HCT116 (cell line): ENCODE results near the gene WDR20. TPM values are rescaled to one million over a fixed set of nuclear protein-coding genes. Genes with fewer than 3 reads are reported as not detected.

Experiments used
- ATAC-seq: fragments of 200-7000 bp; cut with Tn5 transposase; 2 replicates; pipeline ENCODE4 v1.9.1; 2020; ENCODE audit warnings: mild to moderate bottlenecking, moderate library complexity
- BruUV-seq: library from RNA; stranded (reverse); fragments of 400-500 nt; replicated peaks from 2 replicates; lab custom pipeline; 2021; lab: Mats Ljungman, UMichigan
- CTCF ChIA-PET: fragments of 300-600 bp; sonication (Branson Sonifier 250); formaldehyde crosslinking; loops from one replicate; lab custom pipeline; 2021; ENCODE audit warnings: antibody characterized with exemption; lab: Charles Lee
- POLR2A ChIA-PET: fragments of 300-600, 350-600 bp; sonication (Branson Sonifier 250); formaldehyde crosslinking; loops from one replicate; lab custom pipeline; 2021; ENCODE audit warnings: antibody characterized with exemption; lab: Charles Lee
- RAD21 ChIA-PET, 2 experiments: fragments of 300-600 bp; sonication (Branson Sonifier 250); formaldehyde crosslinking; loops; one replicate each; lab custom pipeline; 2023; ENCODE audit warnings: low total read pairs in 2 of 2; ENCODE audit not compliant: uncharacterized antibody in 2 of 2, unreplicated experiment in 2 of 2, low non-redundant PET in 1 of 2; lab: Charles Lee
- DNase-seq: peaks from one replicate; pipeline ENCODE4 v3.0.0-alpha.2; 2010; ENCODE audit warnings: low read depth, low spot score
- H2AFZ ChIP-seq: fragments of 200-600 bp; shearing (Covaris generic), sonication (generic); 2 replicates; pipeline ENCODE4 v1.6.1; 2017; ENCODE audit warnings: low read depth, mixed run types, mixed read lengths, antibody characterized with exemption, low read length; ENCODE audit not compliant: poor library complexity, severe bottlenecking
- H3K27ac ChIP-seq: 2 replicates; pipeline ENCODE4 v1.5.1; 2012; ENCODE audit warnings: low read depth, low read length
- H3K27me3 ChIP-seq: fragments of 200-600 bp; sonication (generic); 2 replicates; pipeline ENCODE4 v1.6.1; 2016; ENCODE audit warnings: mixed run types, low read length, mixed read lengths; ENCODE audit not compliant: insufficient read depth
- H3K36me3 ChIP-seq, 2 experiments: fragments of 200-500 bp in 1 of 2; fragments of 200-600 bp in 1 of 2; sonication (Bioruptor generic) in 1 of 2; sonication (generic) in 1 of 2; 2 replicates each; pipeline versions ENCODE4 v1.5.1 to v1.6.1; 2014 to 2016; ENCODE audit warnings: low read length in 2 of 2, inconsistent platforms in 1 of 2, mixed read lengths in 1 of 2, mixed run types in 1 of 2; ENCODE audit not compliant: insufficient read depth in 2 of 2, control insufficient read depth in 1 of 2
- H3K4me1 ChIP-seq, 2 experiments: fragments of 200-600 bp in 1 of 2; sonication (generic) in 1 of 2; 2 replicates each; pipeline versions ENCODE4 v1.5.1 to v1.6.1; 2012 to 2017; ENCODE audit warnings: low read length in 2 of 2, inconsistent platforms in 1 of 2, mild to moderate bottlenecking in 1 of 2, mixed read lengths in 1 of 2, mixed run types in 1 of 2, moderate library complexity in 1 of 2; ENCODE audit not compliant: insufficient read depth in 2 of 2, control insufficient read depth in 1 of 2
- H3K4me2 ChIP-seq: fragments of 200-600 bp; sonication (generic); 2 replicates; pipeline ENCODE4 v1.6.1; 2017; ENCODE audit warnings: mixed run types, low read length, mixed read lengths
- H3K4me3 ChIP-seq, 2 experiments: fragments of 200-600 bp in 1 of 2; sonication (generic) in 1 of 2; replicated peaks in 1 of 2; 2 replicates each; pipeline ENCODE4 v1.5.1; 2011 to 2016; ENCODE audit warnings: low read length in 2 of 2, control low read depth in 1 of 2, low read depth in 1 of 2, mild to moderate bottlenecking in 1 of 2, mixed read lengths in 1 of 2, mixed run types in 1 of 2
- H3K79me2 ChIP-seq: fragments of 200-600 bp; sonication (generic); 2 replicates; pipeline ENCODE4 v1.6.1; 2017; ENCODE audit warnings: mild to moderate bottlenecking, mixed run types, low read length, moderate library complexity, mixed read lengths; ENCODE audit not compliant: insufficient read depth
- H3K9ac ChIP-seq: fragments of 200-600 bp; sonication (generic); 2 replicates; pipeline ENCODE4 v1.6.1; 2016; ENCODE audit warnings: low read length, mixed read lengths
- H3K9me2 ChIP-seq: fragments of 200-600 bp; sonication (generic), shearing (Covaris generic); 2 replicates; pipeline ENCODE4 v1.6.1; 2017; ENCODE audit warnings: mixed run types, mild to moderate bottlenecking, moderate library complexity; ENCODE audit not compliant: insufficient read depth
- H3K9me3 ChIP-seq, 2 experiments: fragments of 200-500 bp in 1 of 2; fragments of 200-600 bp in 1 of 2; sonication (Bioruptor generic) in 1 of 2; sonication (generic) in 1 of 2; 2 replicates each; pipeline ENCODE4 v1.6.1; 2014 to 2017; ENCODE audit warnings: low read length in 2 of 2, mixed read lengths in 2 of 2, inconsistent platforms in 1 of 2, low read depth in 1 of 2, mild to moderate bottlenecking in 1 of 2, mixed run types in 1 of 2, moderate library complexity in 1 of 2; ENCODE audit not compliant: control insufficient read depth in 1 of 2, insufficient read depth in 1 of 2
- H4K20me1 ChIP-seq: fragments of 200-600 bp; sonication (generic), shearing (Covaris generic); 2 replicates; pipeline ENCODE4 v1.6.1; 2017; ENCODE audit warnings: mixed run types, mild to moderate bottlenecking, moderate library complexity; ENCODE audit not compliant: insufficient read depth
- ATF3 ChIP-seq: IDR thresholded peaks from 2 replicates; pipeline ENCODE4 v1.6.1; 2012
- CBX3 ChIP-seq: IDR thresholded peaks from 2 replicates; pipeline ENCODE4 v1.6.1; 2012; ENCODE audit warnings: low read depth
- CEBPB ChIP-seq: IDR thresholded peaks from 2 replicates; pipeline ENCODE4 v1.6.1; 2012; ENCODE audit warnings: low read depth
- EGR1 ChIP-seq: IDR thresholded peaks from 2 replicates; pipeline ENCODE4 v1.6.1; 2012; ENCODE audit warnings: low read depth
- ELF1 ChIP-seq: IDR thresholded peaks from 2 replicates; pipeline ENCODE4 v1.6.1; 2012; ENCODE audit warnings: low read depth, borderline replicate concordance
- EZH2 ChIP-seq: fragments of 200-600 bp; sonication (generic); IDR thresholded peaks from 2 replicates; pipeline ENCODE4 v1.6.1; 2017; ENCODE audit warnings: antibody characterized with exemption, mixed run types
- FOSL1 ChIP-seq: IDR thresholded peaks from 2 replicates; pipeline ENCODE4 v1.6.1; 2012; ENCODE audit warnings: low read depth
- POLR2AphosphoS5 ChIP-seq: IDR thresholded peaks from 2 replicates; pipeline ENCODE4 v1.6.1; 2011; ENCODE audit warnings: mild to moderate bottlenecking, low read depth, low read length, moderate library complexity
- RAD21 ChIP-seq: IDR thresholded peaks from 2 replicates; pipeline ENCODE4 v1.6.1; 2012; ENCODE audit warnings: low read depth, mild to moderate bottlenecking
- SIN3A ChIP-seq: IDR thresholded peaks from 2 replicates; pipeline ENCODE4 v1.6.1; 2012; ENCODE audit warnings: low read depth
- ZFX ChIP-seq: fragments of 450-650 bp; IDR thresholded peaks from 2 replicates; pipeline ENCODE4 v1.6.1; 2017
- ZNF274 ChIP-seq: fragments of 200-500 bp; sonication (Bioruptor generic); IDR thresholded peaks from 2 replicates; pipeline ENCODE4 v1.6.1; 2014; ENCODE audit warnings: mild to moderate bottlenecking, low read depth, low read length, inconsistent platforms
- intact Hi-C: fragments of 100-400 bp; cut with micrococcal nuclease; formaldehyde crosslinking; loops from 2 replicates; pipeline ENCODE4 v1.10.0; 2022
- total RNA-seq: library from RNA; stranded (reverse); gene quantifications from one replicate; pipeline ENCODE4 v1.2.1, GENCODE V29; 2021; ENCODE audit not compliant: unreplicated experiment

WDR20 gene
- total RNA-seq, 1 experiment from 2014 or later = 21.1 TPM

GRCh38 chr14:102215576-102216250 is 76.0 kb downstream of the WDR20 start:
- POLR2A ChIA-PET = no interaction called here
- CTCF ChIA-PET = interaction anchor here (1.3 kb wide), 1 partner anchor 98 kb away, joined by 3 read pairs; no protein-coding TSS in a partner anchor
- DNase-seq (no peak), ATAC-seq (no peak)
- Histone ChIP-seq H3K9ac (no peak overlapping the region), H3K36me3 (0 out of 4 replicates have a peak, but pooled peaks cover 0 to 5% of the 10 kb centered on the region in 2 experiments), H3K9me3 (no peaks in the 10 kb centered on the region), H2AFZ (no peak overlapping the region), H4K20me1 (no peaks in the 10 kb centered on the region), H3K4me2 (no peak overlapping the region), H3K9me2 (no peaks in the 10 kb centered on the region), H3K4me1 (0 out of 4 replicates have a peak, but pooled peaks cover 0 to under 1% of the 10 kb centered on the region in 2 experiments), H3K27me3 (no peaks in the 10 kb centered on the region), H3K4me3 (no peak overlapping the region), H3K27ac (no peak overlapping the region), H3K79me2 (peaks cover 24% of the 10 kb centered on the region)
- TF ChIP-seq ZFX = no peak
- no peak for TF ChIP-seq ELF1
- no peak for TF ChIP-seq EGR1
- no TSS peak for BruUV-seq
- RAD21 ChIA-PET = no interaction called here
- intact Hi-C loops = no loop called here

GRCh38 chr14:102217399-102217798 is 77.7 kb downstream of the WDR20 start:
- intact Hi-C loops = no loop called here
- no peak overlapping the region for H2AFZ ChIP-seq
- no peak overlapping the region for H3K4me2 ChIP-seq
- POLR2A ChIA-PET = no interaction called here
- no peaks in the 10 kb centered on the region for H4K20me1 ChIP-seq
- CTCF ChIA-PET = no interaction called here
- TF ChIP-seq ELF1 = no peak
- TF ChIP-seq CEBPB = no peak
- TF ChIP-seq CBX3 = no peak
- no peak for TF ChIP-seq EZH2
- no peak for TF ChIP-seq SIN3A
- no peak for TF ChIP-seq EGR1
- no peak for TF ChIP-seq RAD21
- no peak for TF ChIP-seq FOSL1
- TF ChIP-seq ZNF274 = no peak
- no peak for TF ChIP-seq ZFX
- no peak for TF ChIP-seq ATF3
- no peak for TF ChIP-seq POLR2AphosphoS5
- H3K4me3 ChIP-seq = no peak overlapping the region
- RAD21 ChIA-PET = no interaction called here
- H3K9me2 ChIP-seq = no peaks in the 10 kb centered on the region
- ATAC-seq (no peak), DNase-seq (no peak)
- no peak overlapping the region for H3K9ac ChIP-seq
- H3K36me3 ChIP-seq = 0 out of 4 replicates have a peak, but pooled peaks cover 0 to 3% of the 10 kb centered on the region in 2 experiments
- no peak overlapping the region for H3K27ac ChIP-seq
- no peaks in the 10 kb centered on the region for H3K9me3 ChIP-seq
- peaks cover 17% of the 10 kb centered on the region for H3K79me2 ChIP-seq
- H3K27me3 ChIP-seq = no peaks in the 10 kb centered on the region
- no TSS peak for BruUV-seq
- peaks cover 0 to 3% of the 10 kb centered on the region in 2 experiments; a peak in 1 of 4 replicates for H3K4me1 ChIP-seq
